ENCODE measurements around the gene CBFA2T3. TPM values are rescaled to one million over a fixed set of nuclear protein-coding genes. Genes with fewer than 3 reads are reported as not detected.

Gene CBFA2T3
- total RNA-seq, 4 donors from 2014 or later, result 4.0 to 18.5 (median 5.5) TPM

DNA sequence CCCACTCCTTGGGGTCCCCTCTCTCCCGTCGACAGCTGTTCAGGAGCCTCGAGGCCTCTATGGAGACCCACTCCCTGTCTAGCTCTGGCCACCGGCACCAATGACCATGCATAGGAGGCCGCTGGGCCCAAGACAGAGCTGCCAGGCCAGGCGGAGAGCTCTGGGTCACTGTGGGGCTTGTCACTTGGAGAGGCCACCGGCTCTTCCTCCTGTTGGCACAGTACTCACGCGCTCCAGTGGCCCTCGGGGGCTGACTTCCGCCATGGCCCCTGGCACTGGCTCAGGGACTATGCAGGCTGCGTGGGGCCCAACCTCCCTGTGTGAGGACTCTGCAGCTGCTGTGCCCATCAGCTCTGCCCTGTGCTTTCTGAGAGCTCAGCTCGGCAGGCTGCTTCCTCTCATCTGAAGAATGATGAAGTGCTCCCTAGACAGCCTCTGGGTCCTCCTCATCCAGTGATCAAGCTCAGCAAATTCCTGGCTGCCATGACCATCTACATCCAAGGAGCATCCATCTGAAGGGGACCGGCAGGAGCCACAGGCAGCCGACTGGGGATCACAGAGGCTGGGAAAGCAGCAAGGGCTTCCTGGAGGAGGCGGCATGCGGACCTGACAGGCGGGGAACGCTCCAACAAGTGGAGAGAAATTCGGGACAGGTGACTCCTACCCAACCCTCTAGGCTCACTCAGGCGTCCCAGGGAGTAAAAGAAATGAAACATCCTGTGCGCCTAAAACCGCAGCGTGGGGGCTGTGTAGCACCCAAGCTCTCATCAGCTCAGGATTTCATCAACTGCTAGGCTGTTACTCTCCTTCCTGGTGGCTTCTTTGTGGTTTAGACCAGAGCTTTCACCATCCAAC lies 137.0 kb downstream of the CBFA2T3 start:
- peaks cover 0 to 13% (median 4%) of the 10 kb centered on the region in 4 donors for H3K36me3 ChIP-seq
- H3K27ac ChIP-seq, result no peak overlapping the region
- H3K4me3 ChIP-seq, result no peak overlapping the region
- H3K9me3 ChIP-seq, result no peaks in the 10 kb centered on the region
- H3K4me1 ChIP-seq, result no peaks in the 10 kb centered on the region
- WGBS, 2 donors (ENCODE audit: low coverage in 1 of 2), result 92 to 100% methylated on average over 1 to 24 of the region's 24 CpGs
- H3K27me3 ChIP-seq, result no peaks in the 10 kb centered on the region
- no peak for DNase-seq
- in situ Hi-C loops (cut with MboI; ENCODE audit: low pct_ligation_motif_present in 1 of 4, low pct_unique_long_range_greater_than_20kb in 1 of 4, low sequenced_read_pairs in 3 of 4) (no loop called here), intact Hi-C loops (cut with DNase I; ENCODE audit: low total_unique reads) (no loop called here)
- TF ChIP-seq POLR2AphosphoS5 (IDR thresholded peaks at IDR 0.05) (no peak), EP300 (IDR thresholded peaks at IDR 0.05; ENCODE audit: low read depth) (no peak), POLR2A (IDR thresholded peaks at IDR 0.05) (no peak)
- TF ChIP-seq, protein P1, sequence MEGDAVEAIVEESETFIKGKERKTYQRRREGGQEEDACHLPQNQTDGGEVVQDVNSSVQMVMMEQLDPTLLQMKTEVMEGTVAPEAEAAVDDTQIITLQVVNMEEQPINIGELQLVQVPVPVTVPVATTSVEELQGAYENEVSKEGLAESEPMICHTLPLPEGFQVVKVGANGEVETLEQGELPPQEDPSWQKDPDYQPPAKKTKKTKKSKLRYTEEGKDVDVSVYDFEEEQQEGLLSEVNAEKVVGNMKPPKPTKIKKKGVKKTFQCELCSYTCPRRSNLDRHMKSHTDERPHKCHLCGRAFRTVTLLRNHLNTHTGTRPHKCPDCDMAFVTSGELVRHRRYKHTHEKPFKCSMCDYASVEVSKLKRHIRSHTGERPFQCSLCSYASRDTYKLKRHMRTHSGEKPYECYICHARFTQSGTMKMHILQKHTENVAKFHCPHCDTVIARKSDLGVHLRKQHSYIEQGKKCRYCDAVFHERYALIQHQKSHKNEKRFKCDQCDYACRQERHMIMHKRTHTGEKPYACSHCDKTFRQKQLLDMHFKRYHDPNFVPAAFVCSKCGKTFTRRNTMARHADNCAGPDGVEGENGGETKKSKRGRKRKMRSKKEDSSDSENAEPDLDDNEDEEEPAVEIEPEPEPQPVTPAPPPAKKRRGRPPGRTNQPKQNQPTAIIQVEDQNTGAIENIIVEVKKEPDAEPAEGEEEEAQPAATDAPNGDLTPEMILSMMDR (IDR thresholded peaks at IDR 0.05), result no peak

DNA sequence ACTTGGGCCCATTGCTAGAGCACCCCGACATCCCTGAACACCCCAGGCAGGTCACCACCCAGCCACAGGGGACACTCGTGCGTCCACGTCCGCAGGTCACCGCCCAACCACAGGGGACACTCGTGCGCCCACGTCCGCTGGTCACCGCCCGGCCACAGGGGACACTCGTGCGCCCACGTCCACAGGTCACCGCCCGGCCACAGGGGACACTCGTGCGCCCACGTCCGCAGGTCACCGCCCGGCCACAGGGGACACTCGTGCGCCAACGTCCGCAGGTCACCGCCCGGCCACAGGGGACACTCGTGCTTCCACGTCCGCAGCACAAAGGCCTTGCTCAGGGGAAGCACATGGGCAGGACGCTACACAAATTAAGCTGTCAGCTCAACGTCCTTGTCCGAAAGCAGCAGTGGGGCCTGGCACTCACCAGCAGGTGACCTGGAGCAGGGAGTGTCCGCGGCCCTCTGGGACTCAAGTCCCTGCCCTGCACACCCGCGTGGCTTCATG lies 137.9 kb downstream of the CBFA2T3 start:
- 89% methylated on average over 25 of the region's 39 CpGs; no CpG with 5 or more reads in 1 of the 2 donors for WGBS, 2 donors (ENCODE audit: low coverage in 1 of 2)
- no peak for TF ChIP-seq POLR2AphosphoS5 (IDR thresholded peaks at IDR 0.05)
- TF ChIP-seq, protein P1 (IDR thresholded peaks at IDR 0.05), result no peak
- TF ChIP-seq EP300 (IDR thresholded peaks at IDR 0.05; ENCODE audit: low read depth), result no peak
- TF ChIP-seq POLR2A (IDR thresholded peaks at IDR 0.05), result no peak
- no peaks in the 10 kb centered on the region for H3K9me3 ChIP-seq
- H3K27me3 ChIP-seq, result no peaks in the 10 kb centered on the region
- intact Hi-C loops (cut with DNase I; ENCODE audit: low total_unique reads), result no loop called here
- peaks cover 0 to 13% (median 4%) of the 10 kb centered on the region in 4 donors for H3K36me3 ChIP-seq
- in situ Hi-C loops (cut with MboI; ENCODE audit: low pct_ligation_motif_present in 1 of 4, low pct_unique_long_range_greater_than_20kb in 1 of 4, low sequenced_read_pairs in 3 of 4), result no loop called here
- H3K27ac ChIP-seq, result no peak overlapping the region
- DNase-seq, result no peak
- H3K4me1 ChIP-seq, result no peaks in the 10 kb centered on the region
- no peak overlapping the region for H3K4me3 ChIP-seq

DNA sequence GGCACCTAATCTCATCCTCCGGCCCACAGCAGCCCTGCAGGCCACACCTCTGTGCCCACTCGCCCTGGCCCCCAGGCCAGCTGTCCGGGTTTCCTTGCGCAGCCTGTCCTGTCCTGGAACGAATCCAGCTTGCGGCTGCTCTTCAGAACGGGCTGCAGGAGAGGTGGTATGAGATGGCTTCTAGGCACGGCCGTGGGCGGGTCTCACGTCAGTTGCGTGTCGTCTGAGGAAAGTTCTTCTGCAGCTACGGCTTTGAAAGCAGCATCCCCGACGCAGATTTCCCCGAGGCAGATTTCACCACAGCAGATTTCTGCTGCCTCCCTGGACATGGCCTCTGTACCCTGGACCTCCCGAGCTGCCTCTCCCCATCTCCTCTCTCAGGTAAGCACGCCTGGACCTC lies 138.4 kb downstream of the CBFA2T3 start:
- in situ Hi-C loops (cut with MboI; ENCODE audit: low pct_ligation_motif_present in 1 of 4, low pct_unique_long_range_greater_than_20kb in 1 of 4, low sequenced_read_pairs in 3 of 4) (no loop called here), intact Hi-C loops (cut with DNase I; ENCODE audit: low total_unique reads) (no loop called here)
- no peak overlapping the region for H3K27ac ChIP-seq
- H3K9me3 ChIP-seq, result no peaks in the 10 kb centered on the region
- TF ChIP-seq POLR2A (IDR thresholded peaks at IDR 0.05) (no peak), EP300 (IDR thresholded peaks at IDR 0.05; ENCODE audit: low read depth) (no peak), POLR2AphosphoS5 (IDR thresholded peaks at IDR 0.05) (no peak)
- TF ChIP-seq, protein P1 (IDR thresholded peaks at IDR 0.05), result no peak
- no peak for DNase-seq
- WGBS, 2 donors (ENCODE audit: low coverage in 1 of 2), result 88% methylated on average over 19 of the region's 19 CpGs; no CpG with 5 or more reads in 1 of the 2 donors
- H3K27me3 ChIP-seq, result no peaks in the 10 kb centered on the region
- H3K4me3 ChIP-seq, result no peak overlapping the region
- peaks cover 0 to 13% (median 4%) of the 10 kb centered on the region in 4 donors for H3K36me3 ChIP-seq
- H3K4me1 ChIP-seq, result no peaks in the 10 kb centered on the region

DNA sequence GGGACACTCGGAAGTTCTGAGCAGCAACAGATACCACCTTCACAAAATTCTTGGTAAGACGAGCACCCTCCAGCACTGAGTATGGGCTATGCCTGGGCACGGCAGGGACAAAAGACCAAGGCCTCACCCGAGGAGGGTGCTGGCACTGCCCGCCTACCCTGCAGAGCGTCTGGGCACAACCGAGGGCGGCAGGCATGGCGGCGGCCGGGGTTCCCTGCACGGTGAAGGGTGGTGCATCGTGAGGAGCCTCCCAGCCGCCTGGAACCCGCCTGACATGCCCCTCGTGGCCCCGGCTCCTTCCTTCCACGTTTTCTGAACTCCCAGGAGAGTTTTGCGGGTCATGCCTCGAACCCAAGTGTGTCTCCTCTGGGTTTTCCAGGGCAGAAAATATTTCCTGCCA lies 139.2 kb downstream of the CBFA2T3 start:
- intact Hi-C loops (cut with DNase I; ENCODE audit: low total_unique reads), result no loop called here
- Histone ChIP-seq H3K27me3 (no peaks in the 10 kb centered on the region), H3K9me3 (no peaks in the 10 kb centered on the region), H3K36me3 (peaks cover 0 to 13% (median 4%) of the 10 kb centered on the region in 4 donors), H3K27ac (no peak overlapping the region), H3K4me1 (no peaks in the 10 kb centered on the region), H3K4me3 (no peak overlapping the region)
- in situ Hi-C loops (cut with MboI; ENCODE audit: low pct_ligation_motif_present in 1 of 4, low pct_unique_long_range_greater_than_20kb in 1 of 4, low sequenced_read_pairs in 3 of 4), result no loop called here
- DNase-seq, result no peak
- TF ChIP-seq, protein P1 (IDR thresholded peaks at IDR 0.05), result no peak
- TF ChIP-seq POLR2A (IDR thresholded peaks at IDR 0.05) (no peak), POLR2AphosphoS5 (IDR thresholded peaks at IDR 0.05) (no peak), EP300 (IDR thresholded peaks at IDR 0.05; ENCODE audit: low read depth) (no peak)
- 91 to 100% methylated on average over 1 to 20 of the region's 20 CpGs for WGBS, 2 donors (ENCODE audit: low coverage in 1 of 2)
